Stimulated activated CD4-positive, alpha-beta T cell treated with anti-CD3 and anti-CD28 coated beads, Interleukin-2, amount 100 ng/mL, for 4 hours (primary cell): ENCODE data around the gene EML5.

Experiments used
- DNase-seq: peaks from one replicate; pipeline ENCODE4 v3.0.0-alpha.2; 2020; ENCODE audit warnings: low read depth

EML5 gene

DNA sequence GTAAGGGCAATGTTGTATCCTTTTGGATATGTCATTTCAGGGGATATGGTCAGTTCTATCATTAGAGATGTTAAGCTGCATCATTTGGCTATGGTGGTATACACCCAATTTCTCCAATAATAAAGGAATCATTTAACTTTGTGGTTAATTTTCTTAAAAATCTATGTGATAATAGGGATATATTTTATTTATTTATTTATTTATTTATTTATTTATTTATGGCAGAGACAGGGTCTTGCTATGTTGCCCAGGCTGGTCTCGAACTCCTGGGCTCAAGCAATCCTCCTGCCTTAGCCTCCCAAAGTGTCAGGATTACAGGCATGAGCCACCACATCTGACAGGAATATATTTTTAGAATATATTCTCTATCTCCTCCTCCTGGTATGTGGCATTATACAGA is 85.7 kb downstream of the EML5 start:
- no peak for DNase-seq

DNA sequence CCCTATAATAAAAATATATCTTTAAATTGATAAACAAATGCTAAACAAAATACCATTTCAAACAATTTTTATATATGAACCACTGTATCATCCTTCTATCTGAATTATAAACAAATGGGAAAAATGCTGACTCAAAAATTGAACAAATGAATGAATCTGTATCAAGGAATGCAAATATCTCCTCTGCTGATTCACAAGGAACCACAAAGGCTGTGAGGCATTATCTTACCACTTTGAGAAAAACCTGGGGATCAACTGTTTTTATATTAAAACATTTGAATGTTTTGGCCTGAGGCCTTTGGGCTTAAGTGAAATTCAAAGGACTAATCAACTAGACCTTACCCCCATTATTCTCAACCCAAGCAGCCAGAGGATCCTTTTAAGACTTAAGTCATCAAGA is 86.3 kb downstream of the EML5 start:
- DNase-seq, result no peak

DNA sequence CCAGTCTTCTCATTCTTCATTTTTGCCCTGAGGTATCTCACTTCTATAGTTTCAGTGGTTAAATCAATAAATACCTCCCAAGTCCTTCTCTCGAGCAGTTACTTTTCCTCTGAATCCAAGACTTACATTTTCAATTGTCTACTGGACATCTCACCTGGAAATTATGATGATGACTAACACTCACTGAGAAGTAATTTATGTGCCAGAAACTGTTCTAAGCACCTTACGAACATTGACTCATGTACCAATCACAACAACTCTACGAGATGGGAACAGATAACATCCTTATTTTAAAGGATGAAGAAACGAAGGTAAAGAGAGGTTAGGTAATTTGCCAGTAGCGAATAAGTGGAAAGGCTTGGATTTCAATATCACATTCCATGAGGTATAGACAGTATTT is 94.1 kb downstream of the EML5 start:
- no peak for DNase-seq

DNA sequence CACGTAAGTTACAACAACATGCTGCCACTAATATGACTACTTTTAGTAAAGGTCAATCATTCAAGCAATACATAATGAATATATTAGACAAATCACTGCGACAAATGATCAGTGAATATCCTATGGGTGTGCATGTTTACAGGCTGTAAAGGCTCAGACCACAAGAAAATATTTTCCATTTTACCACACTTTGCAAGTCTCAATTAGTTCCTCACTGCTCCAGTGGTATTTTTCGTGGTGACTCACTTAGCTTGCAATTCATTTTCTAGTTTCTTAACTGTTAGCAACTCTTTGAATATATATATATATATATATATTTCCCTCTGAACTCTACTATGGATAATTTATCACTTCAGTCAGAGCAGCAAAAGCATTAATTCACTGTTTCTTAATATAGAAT is 96.9 kb downstream of the EML5 start:
- no peak for DNase-seq

- DNase-seq, result no peak
Observed at GRCh38 chr14:88688386-88688785, 104.4 kb downstream of the EML5 start.

DNA sequence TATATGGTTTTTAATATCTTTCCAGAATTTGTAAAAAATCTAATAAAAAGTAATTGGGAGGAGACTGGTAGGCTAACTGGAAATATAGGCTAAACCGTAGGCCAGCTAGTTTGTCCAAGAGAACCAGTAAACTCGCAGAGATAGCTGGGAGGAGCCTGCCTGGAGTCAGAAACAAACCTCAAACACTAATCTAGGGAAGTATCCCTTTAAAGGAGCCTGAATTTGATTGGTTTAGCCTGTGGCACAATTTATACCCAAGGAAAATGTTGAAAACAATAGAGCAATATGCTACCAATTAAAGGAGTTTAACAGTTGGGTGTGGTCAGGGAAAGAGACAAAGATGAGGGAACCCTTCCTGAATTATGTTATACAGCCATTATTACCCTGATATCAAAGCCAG is 109.6 kb downstream of the EML5 start:
- no peak for DNase-seq

DNA sequence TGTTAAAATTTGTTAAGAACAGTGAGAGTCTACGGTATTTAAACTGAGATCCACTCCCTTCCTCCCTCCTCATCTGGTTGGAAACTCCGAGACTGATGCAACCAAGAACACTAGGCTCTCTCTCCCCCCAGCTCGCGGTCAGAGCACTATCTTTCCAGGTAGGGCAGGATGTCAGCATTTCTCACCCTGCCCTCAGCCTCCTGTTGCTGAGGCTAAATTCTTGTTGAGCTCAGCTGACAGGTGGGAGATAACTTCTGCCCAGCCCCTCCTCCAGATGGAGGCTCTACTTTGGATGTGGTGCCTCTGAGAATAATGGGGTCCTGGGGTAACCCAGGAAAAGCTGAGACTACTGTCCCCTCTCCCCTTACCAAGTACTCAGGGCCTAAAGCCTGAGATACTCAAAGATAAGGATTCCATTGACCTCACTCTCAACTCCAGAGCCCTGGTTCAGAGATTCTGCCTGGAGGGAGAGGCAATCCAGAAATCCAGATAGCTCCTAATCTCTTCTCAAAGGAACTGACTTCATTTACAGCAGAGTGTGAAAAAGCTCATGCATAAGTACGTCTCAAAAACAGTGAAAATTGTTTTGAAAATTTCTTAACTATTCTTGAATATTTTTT is 110.1 kb downstream of the EML5 start:
- DNase-seq, result no peak

- no peak for DNase-seq
Observed at GRCh38 chr14:88681755-88682494, 110.8 kb downstream of the EML5 start.

GRCh38 chr14:88669346-88669745 is 123.4 kb downstream of the EML5 start:
- DNase-seq, result no peak

GRCh38 chr14:88668448-88669116 is 124.2 kb downstream of the EML5 start:
- DNase-seq, result no peak

DNA sequence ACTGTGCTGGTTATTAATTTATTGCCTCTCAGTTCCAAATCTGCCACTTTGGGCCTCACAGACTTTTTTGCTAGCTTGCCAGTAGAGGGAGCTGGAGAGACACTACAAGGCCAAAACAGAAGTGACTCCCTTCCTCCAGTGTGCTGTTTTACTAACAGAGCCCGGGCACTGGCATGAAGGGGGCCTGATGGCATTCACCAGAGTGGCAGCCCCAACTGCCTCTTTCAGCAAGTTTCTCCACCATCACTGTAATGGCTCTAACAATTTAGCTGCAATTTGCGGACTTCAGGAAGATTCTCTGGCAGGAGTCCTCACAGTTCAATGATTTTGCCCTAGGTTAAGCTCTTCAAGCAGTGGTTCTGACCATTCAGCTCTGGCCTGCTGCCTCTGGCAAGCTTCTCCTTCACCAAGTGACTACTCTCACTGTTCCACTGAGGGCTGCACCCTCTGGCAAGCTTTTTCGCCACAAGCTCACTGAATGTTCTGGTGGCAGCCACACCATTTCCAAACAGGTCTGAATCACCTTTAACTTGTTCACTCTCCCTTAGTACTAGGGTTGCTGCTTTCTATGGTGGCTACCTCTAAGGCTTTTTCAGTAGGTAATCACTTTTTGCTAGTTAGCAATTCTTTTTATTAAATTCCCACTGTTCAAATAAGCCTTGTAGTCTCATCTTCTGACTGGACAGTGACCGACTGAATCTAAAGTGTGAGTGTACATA is 125.0 kb downstream of the EML5 start:
- peak; percentile 24 for DNase-seq

GRCh38 chr14:88660056-88660455 is 132.7 kb downstream of the EML5 start:
- no peak for DNase-seq

GRCh38 chr14:88639221-88639620 is 153.5 kb downstream of the EML5 start:
- no peak for DNase-seq

DNA sequence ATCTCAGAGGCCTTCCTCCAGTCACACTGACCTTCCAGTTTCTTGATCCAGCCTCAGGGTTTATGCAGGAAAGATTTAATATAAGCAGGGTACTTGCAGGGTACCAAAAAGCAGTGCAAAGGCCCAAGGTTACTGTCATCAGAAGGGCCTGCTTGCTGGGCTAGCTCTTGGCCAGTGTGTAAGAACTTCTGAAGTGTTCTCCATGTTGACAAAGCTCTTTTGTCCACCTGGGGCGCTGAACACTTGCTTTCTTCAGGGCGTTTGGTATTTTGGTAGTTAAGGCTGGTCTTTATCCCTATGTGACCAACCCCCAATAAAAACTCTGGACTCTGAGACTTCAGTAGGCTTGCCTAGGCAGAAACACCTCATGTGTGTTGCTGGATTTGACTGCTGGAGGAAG is 160.2 kb downstream of the EML5 start:
- DNase-seq, result no peak

DNA sequence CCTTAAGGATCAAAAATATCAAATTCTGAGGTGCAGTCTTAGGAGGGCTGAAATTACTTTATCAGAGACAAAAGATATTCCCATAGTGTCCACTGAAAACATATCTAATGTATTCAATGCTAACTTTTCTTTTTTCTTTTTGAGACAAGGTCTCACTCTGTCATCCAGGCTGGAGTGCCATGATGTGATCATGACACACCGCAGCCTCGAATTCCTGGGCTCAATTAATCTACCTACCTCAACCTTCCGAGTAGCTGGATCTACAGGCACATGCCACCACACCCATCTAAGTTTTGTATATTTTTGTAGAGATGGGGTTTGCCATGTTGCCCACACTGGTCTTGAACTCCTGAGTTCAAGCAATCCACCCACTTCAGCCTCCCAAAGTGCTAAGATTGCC is 161.7 kb downstream of the EML5 start:
- DNase-seq, result no peak

DNA sequence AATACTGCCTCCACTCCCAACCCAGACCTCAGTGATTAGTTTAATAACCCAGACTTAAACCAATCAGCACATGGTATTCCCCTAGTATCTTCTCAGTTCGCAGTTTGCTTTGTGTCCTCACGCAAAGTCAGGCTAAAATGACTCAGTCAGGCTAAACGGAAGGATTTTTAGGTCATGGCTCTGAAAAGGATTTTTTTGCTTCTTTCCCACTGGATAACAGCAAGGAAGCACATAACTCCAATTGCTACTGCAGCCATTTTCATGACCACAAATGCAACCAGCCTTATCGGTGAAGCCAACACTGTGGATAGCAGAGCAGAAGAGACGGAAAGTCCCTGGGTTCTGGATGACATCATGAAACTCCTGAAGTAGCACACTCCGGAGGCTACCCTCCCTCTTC is 162.2 kb downstream of the EML5 start:
- no peak for DNase-seq

DNA sequence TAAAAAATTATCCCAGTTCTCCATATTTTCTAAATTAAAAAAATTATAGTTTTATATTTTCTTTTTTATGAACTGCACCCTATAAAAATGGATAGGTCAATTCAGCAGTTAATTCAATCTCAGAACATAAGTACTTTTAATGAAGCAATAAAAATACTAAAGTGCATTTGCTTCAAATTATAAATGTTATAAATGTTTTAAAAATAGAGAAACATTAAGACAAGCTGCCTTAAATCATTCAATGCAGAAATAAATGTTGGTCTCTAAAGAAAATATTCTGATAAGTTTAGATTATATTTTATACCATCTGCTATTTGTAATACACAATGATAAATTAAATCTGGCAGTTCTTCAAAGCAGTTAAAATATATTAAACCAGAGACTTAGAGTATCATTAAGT is 164.3 kb downstream of the EML5 start:
- no peak for DNase-seq

GRCh38 chr14:88628033-88628432 is 164.7 kb downstream of the EML5 start:
- no peak for DNase-seq

- DNase-seq, result no peak
Observed at GRCh38 chr14:88625671-88626070, 167.1 kb downstream of the EML5 start.

DNA sequence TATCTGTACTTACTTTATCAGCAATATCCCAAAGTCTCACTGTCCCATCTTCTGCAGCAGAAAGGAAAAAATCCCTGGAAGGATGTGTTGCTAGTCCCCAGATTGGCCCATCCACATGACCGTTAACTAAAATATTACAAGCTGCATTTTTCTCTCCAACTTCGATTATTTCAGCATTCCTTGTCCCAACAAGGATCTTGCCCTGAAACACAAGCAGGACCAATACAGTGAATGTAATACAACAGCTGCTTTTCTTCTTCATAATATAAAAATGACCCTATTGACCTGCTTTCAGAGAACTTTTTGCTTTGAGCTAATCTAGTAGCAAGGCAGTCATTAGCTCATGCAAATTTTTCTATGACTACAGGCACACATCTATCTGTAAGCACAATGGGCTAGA is 171.7 kb downstream of the EML5 start:
- no peak for DNase-seq

GRCh38 chr14:88618476-88618875 is 174.3 kb downstream of the EML5 start:
- no peak for DNase-seq

GRCh38 chr14:88617479-88617878 is 175.3 kb downstream of the EML5 start:
- no peak for DNase-seq

DNA sequence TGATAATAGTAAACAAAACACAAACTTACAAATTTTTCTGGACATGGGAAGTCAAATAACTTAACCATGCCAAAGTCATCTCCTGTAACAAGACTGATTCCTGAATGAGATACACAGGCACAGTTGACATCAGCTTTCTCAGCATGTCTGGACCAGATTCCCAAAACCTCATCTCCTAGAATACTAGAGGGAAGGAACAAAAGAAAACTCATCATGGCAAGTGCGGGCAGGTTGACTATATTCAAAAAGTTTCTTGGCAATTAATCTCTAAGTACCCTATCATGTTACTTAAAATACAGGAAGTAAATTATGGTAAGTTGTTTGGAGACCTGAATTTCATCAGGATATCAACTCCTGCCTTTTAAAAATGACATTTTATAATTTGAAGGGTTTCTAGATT is 176.1 kb downstream of the EML5 start:
- no peak for DNase-seq
